ENCODE results near the gene MYBPC1. TPM values are rescaled to one million over a fixed set of nuclear protein-coding genes. Genes with fewer than 3 reads are reported as not detected.
A peak's percentile ranks its signal among the peaks of the same experiment; 100 is the strongest.

MYBPC1 gene
- total and polyA plus RNA-seq, 2 of the 13 experiments (the other 11 are each of a cell fraction or from before 2014, with no cell fraction given): 0.31 to 0.53 TPM

- ATAC-seq (no peak), DNase-seq (ENCODE audit: low spot score) (no peak), FAIRE-seq (no peak)
- no peaks in the 10 kb centered on the region for H3K27me3 ChIP-seq (ENCODE audit: control insufficient read depth in 1 of 2, insufficient read depth in 2 of 2, low read length in 2 of 2)
- intact Hi-C loops (cut with micrococcal nuclease; ENCODE audit: unreplicated experiment) (no loop called here), in situ Hi-C loops (cut with HindIII; ENCODE audit: extremely low pct_ligation_motif_present, low pct_unique_long_range_greater_than_20kb) (no loop called here)
- POLR2A ChIA-PET: no interaction called here
- no peak overlapping the region for H3K9ac ChIP-seq (ENCODE audit: insufficient read depth, low read depth, low read length)
- no peaks in the 10 kb centered on the region for H3K9me3 ChIP-seq (ENCODE audit: low read length)
- H4K20me1 ChIP-seq (ENCODE audit: insufficient read depth, low read length): no peaks in the 10 kb centered on the region
- H3K4me2 ChIP-seq (ENCODE audit: low read depth, low read length): no peak overlapping the region
- no TSS peak for BruUV-seq (replicated peaks)
- H3K36me3 ChIP-seq (replicated peaks in 1 of 2; ENCODE audit: control insufficient read depth in 1 of 2, insufficient read depth in 2 of 2, low read length in 2 of 2): no peaks in the 10 kb centered on the region
- WGBS (ENCODE audit: low lambda C conversion rate): 16% methylated on average over 1 of the region's 1 CpG
- H3K79me2 ChIP-seq (ENCODE audit: insufficient read depth, low read length): no peaks in the 10 kb centered on the region
- no peak overlapping the region for H2AFZ ChIP-seq (ENCODE audit: low read length)
- no peak overlapping the region for H3K4me3 ChIP-seq (replicated peaks in 1 of 3; ENCODE audit: insufficient read depth in 1 of 3, low read depth in 2 of 3, low read length in 3 of 3)
- no peak overlapping the region for H3K27ac ChIP-seq (ENCODE audit: extremely low read length, insufficient read depth, low read length)
- TF ChIP-seq ZNF569 (CRISPR knock-in tag; IDR thresholded peaks at IDR 0.05; ENCODE audit: borderline replicate concordance): no peak
- TF ChIP-seq SP140L (CRISPR knock-in tag; IDR thresholded peaks at IDR 0.05; ENCODE audit: borderline replicate concordance): no peak
- peaks cover 12% of the 10 kb centered on the region; the same call in 1 of the 2 replicates for H3K4me1 ChIP-seq (ENCODE audit: insufficient read depth, low read length)
- CTCF ChIA-PET (ENCODE audit: low intra/inter-chr PET ratio, low total read pairs): no interaction called here
Measured at GRCh38 chr12:101563212-101563611, 31.6 kb upstream of the MYBPC1 start.

DNA sequence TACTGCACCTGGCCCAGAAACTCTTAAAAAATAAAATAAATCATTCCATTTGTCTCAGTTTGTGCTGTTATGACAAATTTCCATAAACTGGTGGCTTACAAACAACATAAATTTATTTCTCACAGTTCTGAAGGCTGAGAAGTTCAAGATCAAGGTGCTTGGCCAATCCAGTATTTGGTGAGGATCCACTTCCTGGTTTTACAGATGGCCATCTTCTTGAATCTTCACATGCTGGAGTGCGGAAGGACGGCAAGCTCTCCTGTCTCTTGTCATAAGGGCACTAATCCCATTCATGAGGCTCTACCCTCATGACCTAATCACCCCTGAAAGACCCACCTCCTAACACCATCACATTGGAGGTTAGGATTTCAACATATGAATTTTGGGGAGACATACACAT, 29.9 kb upstream of the MYBPC1 start:
- WGBS (ENCODE audit: low lambda C conversion rate): 63% methylated on average over 2 of the region's 2 CpGs
- ChIA-PET POLR2A (no interaction called here), CTCF (ENCODE audit: low intra/inter-chr PET ratio, low total read pairs) (no interaction called here)
- H4K20me1 ChIP-seq (ENCODE audit: insufficient read depth, low read length): no peaks in the 10 kb centered on the region
- ATAC-seq (no peak), FAIRE-seq (no peak), DNase-seq (ENCODE audit: low spot score) (no peak)
- H3K4me1 ChIP-seq (ENCODE audit: insufficient read depth, low read length): peaks cover 17% of the 10 kb centered on the region
- no peaks in the 10 kb centered on the region for H3K36me3 ChIP-seq (replicated peaks in 1 of 2; ENCODE audit: control insufficient read depth in 1 of 2, insufficient read depth in 2 of 2, low read length in 2 of 2)
- intact Hi-C loops (cut with micrococcal nuclease; ENCODE audit: unreplicated experiment) (no loop called here), in situ Hi-C loops (cut with HindIII; ENCODE audit: extremely low pct_ligation_motif_present, low pct_unique_long_range_greater_than_20kb) (no loop called here)
- no peaks in the 10 kb centered on the region for H3K79me2 ChIP-seq (ENCODE audit: insufficient read depth, low read length)
- no peak overlapping the region for H3K27ac ChIP-seq (ENCODE audit: extremely low read length, insufficient read depth, low read length)
- H3K9ac ChIP-seq (ENCODE audit: insufficient read depth, low read depth, low read length): no peak overlapping the region
- no TSS peak for BruUV-seq (replicated peaks)
- no peaks in the 10 kb centered on the region for H3K9me3 ChIP-seq (ENCODE audit: low read length)
- TF ChIP-seq, protein P1, sequence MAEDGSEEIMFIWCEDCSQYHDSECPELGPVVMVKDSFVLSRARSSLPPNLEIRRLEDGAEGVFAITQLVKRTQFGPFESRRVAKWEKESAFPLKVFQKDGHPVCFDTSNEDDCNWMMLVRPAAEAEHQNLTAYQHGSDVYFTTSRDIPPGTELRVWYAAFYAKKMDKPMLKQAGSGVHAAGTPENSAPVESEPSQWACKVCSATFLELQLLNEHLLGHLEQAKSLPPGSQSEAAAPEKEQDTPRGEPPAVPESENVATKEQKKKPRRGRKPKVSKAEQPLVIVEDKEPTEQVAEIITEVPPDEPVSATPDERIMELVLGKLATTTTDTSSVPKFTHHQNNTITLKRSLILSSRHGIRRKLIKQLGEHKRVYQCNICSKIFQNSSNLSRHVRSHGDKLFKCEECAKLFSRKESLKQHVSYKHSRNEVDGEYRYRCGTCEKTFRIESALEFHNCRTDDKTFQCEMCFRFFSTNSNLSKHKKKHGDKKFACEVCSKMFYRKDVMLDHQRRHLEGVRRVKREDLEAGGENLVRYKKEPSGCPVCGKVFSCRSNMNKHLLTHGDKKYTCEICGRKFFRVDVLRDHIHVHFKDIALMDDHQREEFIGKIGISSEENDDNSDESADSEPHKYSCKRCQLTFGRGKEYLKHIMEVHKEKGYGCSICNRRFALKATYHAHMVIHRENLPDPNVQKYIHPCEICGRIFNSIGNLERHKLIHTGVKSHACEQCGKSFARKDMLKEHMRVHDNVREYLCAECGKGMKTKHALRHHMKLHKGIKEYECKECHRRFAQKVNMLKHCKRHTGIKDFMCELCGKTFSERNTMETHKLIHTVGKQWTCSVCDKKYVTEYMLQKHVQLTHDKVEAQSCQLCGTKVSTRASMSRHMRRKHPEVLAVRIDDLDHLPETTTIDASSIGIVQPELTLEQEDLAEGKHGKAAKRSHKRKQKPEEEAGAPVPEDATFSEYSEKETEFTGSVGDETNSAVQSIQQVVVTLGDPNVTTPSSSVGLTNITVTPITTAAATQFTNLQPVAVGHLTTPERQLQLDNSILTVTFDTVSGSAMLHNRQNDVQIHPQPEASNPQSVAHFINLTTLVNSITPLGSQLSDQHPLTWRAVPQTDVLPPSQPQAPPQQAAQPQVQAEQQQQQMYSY (CRISPR knock-in tag; IDR thresholded peaks at IDR 0.05): peak; percentile 96
- TF ChIP-seq ZSCAN25 (CRISPR knock-in tag; IDR thresholded peaks at IDR 0.05) (no peak), ZNF563 (CRISPR knock-in tag; IDR thresholded peaks at IDR 0.05) (no peak)
- no peak overlapping the region for H3K4me3 ChIP-seq (replicated peaks in 1 of 3; ENCODE audit: insufficient read depth in 1 of 3, low read depth in 2 of 3, low read length in 3 of 3)
- no peak overlapping the region for H3K4me2 ChIP-seq (ENCODE audit: low read depth, low read length)
- H3K27me3 ChIP-seq (ENCODE audit: control insufficient read depth in 1 of 2, insufficient read depth in 2 of 2, low read length in 2 of 2): no peaks in the 10 kb centered on the region
- no peak overlapping the region for H2AFZ ChIP-seq (ENCODE audit: low read length)
